Jurkat, Clone E6-1 (cell line): Measurements from ENCODE around the gene COX15. TPM values are rescaled to one million over a fixed set of nuclear protein-coding genes. Genes with fewer than 3 reads are reported as not detected.
"Not testable (repeated sequence)": the region's sequence is repeated elsewhere in the genome, so short reads cannot be mapped to it uniquely, and the experiment has no call there.

Experiments used
- DNase-seq: peaks from one replicate; pipeline ENCODE4 v3.0.0-alpha.2; 2011; ENCODE audit warnings: low read depth, low spot score
- H3K4me3 ChIP-seq: 2 replicates; pipeline ENCODE4 v1.5.1; 2011; ENCODE audit warnings: mild to moderate bottlenecking, low read length, control low read depth, moderate library complexity
- polyA plus RNA-seq: library from polyadenylated mRNA; unstranded; fragments of >200 nt; gene quantifications from one replicate; pipeline ENCODE4 v1.2.1, GENCODE V29; 2012; ENCODE audit warnings: missing spikeins; ENCODE audit not compliant: insufficient read length, insufficient read depth

COX15 gene
- 26.9 TPM for polyA plus RNA-seq

DNA sequence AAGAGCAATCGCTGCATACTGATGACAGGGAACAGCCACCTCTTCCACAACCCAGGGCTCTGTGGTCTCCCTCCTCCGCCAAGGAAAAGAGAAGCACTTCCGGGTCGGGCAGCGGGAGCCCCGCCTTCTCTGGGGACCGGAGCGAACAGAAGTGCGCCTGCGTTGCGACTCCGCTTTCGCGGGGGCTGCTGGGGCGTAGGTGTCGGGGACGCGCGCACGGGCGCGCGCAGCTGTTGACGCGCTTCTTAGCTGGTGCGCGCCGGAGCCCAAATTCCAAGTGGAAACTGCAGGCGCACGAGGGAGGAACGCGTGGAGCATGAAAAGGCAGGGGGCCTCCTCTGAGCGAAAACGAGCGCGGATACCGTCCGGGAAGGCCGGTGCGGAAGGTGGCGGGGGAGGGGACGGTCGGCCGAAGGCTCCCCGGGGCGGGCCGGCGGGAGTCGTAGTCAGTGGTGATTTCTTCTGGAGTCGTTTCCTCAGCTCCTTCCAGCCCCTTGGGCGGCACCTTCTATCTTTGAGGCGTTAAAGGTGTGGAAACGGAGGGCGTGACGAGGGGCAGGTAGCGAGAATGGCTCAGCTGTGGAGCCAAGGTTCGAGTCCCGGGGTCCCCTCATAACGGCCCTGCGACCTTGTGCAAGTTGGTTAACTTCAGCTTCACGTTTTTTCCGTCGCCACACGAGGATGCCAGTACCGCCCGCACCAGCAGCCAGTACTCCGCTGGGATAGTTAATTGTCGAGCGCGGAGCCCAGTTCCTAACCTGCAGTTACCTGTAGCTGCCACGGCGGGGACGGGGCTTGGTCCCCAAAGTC is at the start of gene COX15, which contains the start of gene CUTC:
Gene COX15, minus strand, starts transcription at position 95 of the 810 bp plus-strand sequence. Its CDS starts 78 bp downstream, at position 17.
Gene CUTC, plus strand, starts transcription at position 202 of the 810 bp plus-strand sequence. Its CDS starts 115 bp downstream, at position 317.
- H3K4me3 ChIP-seq: peak within 1 kb of the TSS; percentile 91
- peak; percentile 94 for DNase-seq

DNA sequence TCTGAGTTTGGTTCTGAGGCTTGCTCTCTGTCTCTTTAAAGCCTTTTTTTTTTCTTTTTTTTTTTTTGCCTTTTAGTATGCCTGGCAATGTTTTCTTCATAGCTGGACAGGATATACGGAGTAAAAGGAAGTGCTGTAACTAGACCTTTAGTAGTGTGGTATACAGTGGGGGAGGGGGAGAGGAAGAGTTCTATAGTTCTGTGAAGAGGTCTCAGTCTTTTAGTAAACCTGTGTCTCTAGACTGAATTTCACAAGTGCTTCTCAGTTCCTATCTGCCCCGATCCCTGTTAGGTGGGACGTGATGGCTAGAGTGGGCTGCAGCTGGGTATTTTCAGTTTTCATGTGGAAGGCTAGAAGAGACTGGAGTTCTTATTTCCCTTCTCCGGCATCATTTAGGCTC is 47.4 kb upstream of the COX15 start:
- DNase-seq: peak; percentile 41
- H3K4me3 ChIP-seq: no peak overlapping the region

DNA sequence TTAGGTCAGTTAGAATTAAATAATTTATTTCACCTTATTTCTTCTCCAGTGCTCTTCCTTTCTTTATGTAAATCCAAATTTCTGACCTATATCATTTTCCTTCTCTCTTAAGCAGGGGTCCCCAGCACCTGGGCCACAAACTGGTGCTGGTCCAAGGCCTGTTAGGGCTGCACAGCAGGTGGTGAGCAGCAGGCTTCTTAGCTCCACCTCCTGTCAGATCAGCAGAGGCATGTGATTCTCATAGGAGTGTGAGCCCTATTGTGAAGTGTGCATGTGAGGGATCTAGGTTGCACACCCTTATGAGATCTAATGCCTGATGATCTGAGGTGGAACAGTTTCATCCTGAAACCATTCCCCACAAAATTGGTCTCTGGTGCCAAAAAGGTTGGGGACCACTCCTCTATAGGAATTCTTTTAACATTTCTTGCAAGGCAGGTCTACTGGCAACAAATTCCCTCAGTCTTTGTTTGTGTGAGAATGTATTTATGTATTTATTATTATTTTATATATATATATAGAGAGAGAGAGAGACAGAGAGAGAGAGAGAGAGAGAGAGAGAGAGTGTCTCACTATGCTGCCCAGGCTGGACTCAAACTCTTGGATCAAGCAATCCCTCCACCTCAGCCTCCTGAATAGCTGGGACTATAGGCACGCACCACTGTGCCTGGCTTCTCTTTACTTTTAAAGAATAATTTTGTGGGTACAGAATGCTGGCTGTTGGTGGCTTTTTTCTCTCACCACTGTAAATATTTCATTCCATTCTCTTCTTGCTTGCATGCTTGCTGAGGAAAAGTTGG is 46.2 kb upstream of the COX15 start:
- no peak for DNase-seq
- H3K4me3 ChIP-seq: no peak overlapping the region

- DNase-seq: no peak
Measured at GRCh38 chr10:99775850-99776249, 43.9 kb upstream of the COX15 start.

DNA sequence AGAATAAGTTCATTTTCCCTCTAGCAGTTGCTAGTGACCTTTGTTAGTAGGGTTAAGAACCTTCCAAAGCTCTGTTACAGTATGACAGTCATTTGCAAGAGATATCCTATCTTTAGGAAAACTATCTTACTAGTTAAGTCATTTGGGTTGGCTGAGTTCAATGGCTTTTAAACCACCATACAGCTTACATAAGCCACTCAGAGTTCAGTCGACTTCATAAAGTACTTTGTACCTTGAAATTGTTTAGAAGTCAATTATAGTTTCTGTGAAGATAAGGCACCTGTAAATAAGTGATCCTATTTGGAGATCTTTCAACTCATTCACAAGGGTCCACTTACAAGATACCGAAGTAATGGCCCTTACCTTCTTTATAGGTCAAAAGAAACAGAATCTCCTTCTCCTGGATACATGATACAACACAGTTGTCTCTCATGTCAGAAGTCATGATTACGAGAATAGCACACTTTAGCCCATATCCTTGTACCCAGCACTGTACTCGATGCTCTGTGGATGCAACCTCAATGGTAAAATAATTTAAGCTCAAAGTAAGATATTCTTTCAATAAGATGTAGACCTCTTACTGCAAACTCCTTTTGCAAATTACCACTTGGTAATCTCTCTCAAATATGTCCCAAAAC is 38.6 kb upstream of the COX15 start:
- DNase-seq: no peak
- H3K4me3 ChIP-seq: no peak overlapping the region

More at GRCh38 chr10:99775850-99776249, 43.9 kb upstream of the COX15 start:
- H3K4me3 ChIP-seq: no peak overlapping the region

GRCh38 chr10:99769706-99770105 is 37.8 kb upstream of the COX15 start:
- no peak for DNase-seq
- H3K4me3 ChIP-seq: no peak overlapping the region

GRCh38 chr10:99768556-99768955 is 36.6 kb upstream of the COX15 start:
- no peak overlapping the region for H3K4me3 ChIP-seq
- no peak for DNase-seq

GRCh38 chr10:99767901-99768300 is 36.0 kb upstream of the COX15 start:
- no peak for DNase-seq
- no peak overlapping the region for H3K4me3 ChIP-seq

GRCh38 chr10:99766302-99766681 is 34.4 kb upstream of the COX15 start:
- DNase-seq: peak; percentile 29
- H3K4me3 ChIP-seq: no peak overlapping the region

DNA sequence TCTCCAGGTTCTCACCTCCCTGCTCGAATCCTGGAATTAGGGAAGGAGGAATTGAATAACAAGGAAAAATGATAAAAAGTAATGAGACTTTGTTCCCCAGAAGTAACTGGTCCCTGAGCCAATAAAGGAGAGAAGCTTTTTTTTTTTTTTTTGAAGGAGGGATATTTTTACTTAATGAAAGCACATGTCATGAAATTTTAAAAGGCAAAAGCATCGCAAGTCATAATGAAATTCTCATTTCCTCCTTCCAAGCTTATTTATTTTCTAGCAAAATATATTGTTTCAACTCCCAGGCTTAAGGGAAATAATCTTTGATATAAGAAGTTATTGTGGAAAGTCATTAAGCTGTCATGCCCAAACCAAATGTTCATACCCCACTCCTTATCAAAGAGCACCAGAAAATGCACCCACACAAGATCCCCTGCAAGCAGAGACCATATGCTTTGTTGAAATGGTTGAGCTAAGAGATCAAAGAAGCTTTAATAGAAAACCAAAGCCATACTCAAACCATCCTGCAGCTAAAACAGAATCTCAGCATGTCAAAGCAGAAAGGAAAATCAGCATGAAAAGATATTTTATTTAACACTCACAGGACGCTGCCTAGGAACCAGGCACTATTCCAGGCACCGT is 33.9 kb upstream of the COX15 start:
- DNase-seq: peak; percentile 14

DNA sequence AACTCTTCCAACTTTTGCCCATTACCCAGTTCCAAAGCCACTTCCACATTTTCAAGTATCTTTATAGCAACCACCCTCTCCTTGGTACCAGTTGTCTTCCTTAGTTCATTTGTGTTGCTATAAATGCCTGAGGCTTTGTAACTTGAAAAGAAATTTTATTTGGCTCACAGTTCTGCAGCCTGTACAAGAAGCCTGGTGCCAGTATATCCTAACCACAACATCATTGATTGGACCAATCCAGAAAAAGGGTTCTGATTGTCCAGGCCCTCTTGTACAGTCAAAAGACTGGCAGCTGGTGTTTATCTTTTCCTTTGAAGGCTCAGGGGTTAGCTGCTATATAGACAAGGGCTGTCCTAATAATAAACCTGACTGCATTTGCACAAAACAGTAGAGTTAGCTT is 29.4 kb upstream of the COX15 start:
- H3K4me3 ChIP-seq: no peak overlapping the region
- DNase-seq: no peak

More for the DNA sequence above, 33.9 kb upstream of the COX15 start:
- H3K4me3 ChIP-seq: no peak overlapping the region

GRCh38 chr10:99760321-99760720 is 28.4 kb upstream of the COX15 start:
- DNase-seq: no peak

GRCh38 chr10:99758211-99758891 is 26.4 kb upstream of the COX15 start:
- no peak overlapping the region for H3K4me3 ChIP-seq
- no peak for DNase-seq

More at GRCh38 chr10:99760321-99760720, 28.4 kb upstream of the COX15 start:
- H3K4me3 ChIP-seq: no peak overlapping the region

DNA sequence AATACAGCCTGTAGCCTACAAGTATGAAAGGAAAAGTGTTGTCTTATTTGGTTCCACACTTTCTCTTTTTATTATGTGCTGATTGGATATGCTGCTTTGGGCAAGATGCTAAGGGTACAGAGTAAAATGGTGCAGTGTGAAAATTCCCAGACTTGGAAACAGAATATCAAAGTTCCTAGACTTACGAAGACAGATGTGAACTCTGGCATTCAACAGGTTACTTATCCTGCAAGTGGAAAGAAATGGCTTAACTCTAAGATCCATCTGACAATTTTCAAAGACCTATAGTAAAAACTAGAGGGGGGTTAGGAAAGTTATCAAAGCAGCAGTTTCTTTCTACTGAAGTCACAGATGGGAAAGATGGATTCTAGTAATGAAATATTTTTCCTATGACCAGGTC is 24.2 kb upstream of the COX15 start:
- H3K4me3 ChIP-seq: no peak overlapping the region
- DNase-seq: no peak

GRCh38 chr10:99754670-99755069 is 22.7 kb upstream of the COX15 start:
- DNase-seq: no peak

GRCh38 chr10:99750641-99751040 is 18.7 kb upstream of the COX15 start:
- no peak overlapping the region for H3K4me3 ChIP-seq
- no peak for DNase-seq

More at GRCh38 chr10:99754670-99755069, 22.7 kb upstream of the COX15 start:
- H3K4me3 ChIP-seq: no peak overlapping the region

DNA sequence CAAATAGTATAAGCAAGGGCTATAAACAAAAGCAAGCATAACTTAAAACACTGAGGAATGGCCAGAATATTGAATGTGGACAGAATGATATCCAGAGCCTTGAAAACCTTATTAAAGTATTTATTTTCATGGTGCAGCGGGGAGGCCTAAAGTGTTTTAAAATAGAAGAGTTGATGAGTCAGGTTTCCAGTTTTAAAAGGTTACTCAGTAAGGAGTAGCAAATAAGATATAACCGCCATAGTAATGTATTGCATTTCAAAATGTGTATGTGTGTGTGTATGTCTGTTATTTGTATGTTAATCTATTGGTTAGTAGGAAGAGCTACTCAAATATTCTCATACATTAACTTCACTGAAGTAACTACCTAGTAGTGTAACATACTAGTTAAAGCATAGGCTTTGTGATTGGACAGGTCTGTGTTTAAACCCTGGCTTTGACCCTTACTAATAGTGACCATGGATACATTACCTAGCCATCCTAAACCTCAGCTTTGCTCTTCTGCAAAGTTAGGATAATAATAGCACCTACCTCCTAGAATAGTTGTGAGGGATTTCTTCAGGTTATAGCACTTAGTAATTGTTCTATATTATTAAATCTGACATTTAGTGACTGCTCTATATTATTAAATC is 17.0 kb upstream of the COX15 start:
- no peak overlapping the region for H3K4me3 ChIP-seq
- DNase-seq: no peak

GRCh38 chr10:99746166-99746565 is 14.2 kb upstream of the COX15 start:
- not testable (repeated sequence) for DNase-seq, H3K4me3 ChIP-seq
